Hematopoietic multipotent progenitor cell treated with erythropoietin and hydrocortisone succinate and interleukin-3 and kit ligand, for 4 days (in vitro differentiated cells): ENCODE data around the gene ZDHHC13.

Experiments
- DNase-seq: peaks from one replicate; pipeline ENCODE4 v3.0.0-alpha.2; 2015

ZDHHC13 gene, protein sequence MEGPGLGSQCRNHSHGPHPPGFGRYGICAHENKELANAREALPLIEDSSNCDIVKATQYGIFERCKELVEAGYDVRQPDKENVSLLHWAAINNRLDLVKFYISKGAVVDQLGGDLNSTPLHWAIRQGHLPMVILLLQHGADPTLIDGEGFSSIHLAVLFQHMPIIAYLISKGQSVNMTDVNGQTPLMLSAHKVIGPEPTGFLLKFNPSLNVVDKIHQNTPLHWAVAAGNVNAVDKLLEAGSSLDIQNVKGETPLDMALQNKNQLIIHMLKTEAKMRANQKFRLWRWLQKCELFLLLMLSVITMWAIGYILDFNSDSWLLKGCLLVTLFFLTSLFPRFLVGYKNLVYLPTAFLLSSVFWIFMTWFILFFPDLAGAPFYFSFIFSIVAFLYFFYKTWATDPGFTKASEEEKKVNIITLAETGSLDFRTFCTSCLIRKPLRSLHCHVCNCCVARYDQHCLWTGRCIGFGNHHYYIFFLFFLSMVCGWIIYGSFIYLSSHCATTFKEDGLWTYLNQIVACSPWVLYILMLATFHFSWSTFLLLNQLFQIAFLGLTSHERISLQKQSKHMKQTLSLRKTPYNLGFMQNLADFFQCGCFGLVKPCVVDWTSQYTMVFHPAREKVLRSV

DNA sequence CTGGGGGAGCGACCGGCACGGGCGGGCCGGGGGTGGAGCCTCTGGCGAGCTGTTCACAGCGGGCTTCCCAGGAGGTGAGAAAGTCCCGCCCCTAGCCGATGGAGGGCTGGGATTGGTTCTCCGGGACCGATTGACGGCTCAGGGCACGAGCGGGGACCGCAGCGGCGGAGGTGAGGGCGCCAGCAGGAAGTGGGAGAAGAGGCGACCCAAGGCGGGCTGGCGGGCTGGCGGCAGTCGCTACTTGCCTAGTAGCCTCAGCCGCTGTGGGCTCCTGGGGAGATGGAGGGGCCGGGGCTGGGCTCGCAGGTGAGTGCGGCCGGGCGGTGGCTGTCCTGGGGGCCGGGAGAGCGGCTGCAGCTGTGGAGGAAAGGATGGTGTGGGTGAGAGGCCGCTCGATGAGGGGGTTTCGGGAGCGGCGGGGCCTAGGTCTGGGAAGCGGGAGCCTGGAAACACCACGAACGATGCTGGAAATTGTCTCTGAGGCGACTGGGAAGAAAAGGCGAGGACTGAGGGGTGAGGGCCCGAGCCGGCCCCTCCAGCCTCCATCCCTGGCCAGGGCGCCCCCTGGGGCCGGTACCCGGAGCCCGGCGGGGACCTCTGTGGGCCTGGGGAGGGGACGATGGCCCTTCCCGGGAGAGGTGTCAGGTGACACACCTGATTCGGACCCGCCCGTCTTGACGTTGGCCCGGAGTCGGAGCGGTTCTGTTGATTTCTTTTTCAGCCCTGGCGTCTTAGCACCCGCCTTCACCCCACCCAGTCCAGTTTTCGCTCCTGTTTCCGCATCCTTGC, at the start of gene ZDHHC13:
TSS of gene ZDHHC13 (plus strand) at position 198 of the 789 bp plus-strand sequence. CDS start at position 280, 82 bp downstream.
- DNase-seq: peak; percentile 97

DNA sequence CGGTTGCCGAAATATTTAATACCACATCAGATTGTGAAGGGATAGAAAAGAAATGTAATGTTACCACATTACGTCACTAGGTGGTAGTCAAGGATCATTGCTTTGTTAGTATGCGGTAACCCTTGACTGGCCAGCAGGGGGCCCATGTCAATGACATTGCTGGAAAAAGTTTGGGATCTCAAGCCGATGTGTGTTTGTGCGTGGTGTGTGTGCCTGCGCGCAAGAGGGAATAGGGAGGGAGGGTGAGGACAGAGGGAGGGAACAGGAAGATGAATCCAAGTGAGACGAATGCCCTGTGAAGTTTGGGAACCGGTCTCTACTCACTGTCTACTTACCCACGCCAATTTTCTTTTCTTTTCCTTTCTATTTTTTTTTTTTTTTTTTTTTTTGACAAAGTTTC, 45.7 kb upstream of the ZDHHC13 start:
- DNase-seq: peak; percentile 92

DNA sequence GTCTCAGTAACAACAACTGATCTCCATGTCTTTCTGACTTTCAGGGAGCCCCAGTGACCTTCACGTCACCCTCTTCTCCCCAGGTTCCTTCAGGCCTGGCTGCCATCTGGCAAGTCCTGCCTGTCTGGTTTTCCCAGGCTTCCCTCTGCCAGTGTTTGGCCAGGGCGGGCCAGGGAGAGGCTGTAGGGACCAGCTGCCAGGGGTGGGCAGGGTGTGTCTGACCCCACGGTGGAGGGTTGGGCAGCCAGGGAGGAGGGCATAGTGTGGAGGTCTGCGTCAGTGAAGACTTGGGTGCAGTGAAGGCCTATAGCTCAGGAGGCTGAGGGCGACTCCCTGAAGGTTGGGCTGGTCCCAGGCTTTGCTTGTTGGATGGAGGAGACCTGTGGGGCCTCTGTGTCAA, 44.5 kb upstream of the ZDHHC13 start:
- no peak for DNase-seq

DNA sequence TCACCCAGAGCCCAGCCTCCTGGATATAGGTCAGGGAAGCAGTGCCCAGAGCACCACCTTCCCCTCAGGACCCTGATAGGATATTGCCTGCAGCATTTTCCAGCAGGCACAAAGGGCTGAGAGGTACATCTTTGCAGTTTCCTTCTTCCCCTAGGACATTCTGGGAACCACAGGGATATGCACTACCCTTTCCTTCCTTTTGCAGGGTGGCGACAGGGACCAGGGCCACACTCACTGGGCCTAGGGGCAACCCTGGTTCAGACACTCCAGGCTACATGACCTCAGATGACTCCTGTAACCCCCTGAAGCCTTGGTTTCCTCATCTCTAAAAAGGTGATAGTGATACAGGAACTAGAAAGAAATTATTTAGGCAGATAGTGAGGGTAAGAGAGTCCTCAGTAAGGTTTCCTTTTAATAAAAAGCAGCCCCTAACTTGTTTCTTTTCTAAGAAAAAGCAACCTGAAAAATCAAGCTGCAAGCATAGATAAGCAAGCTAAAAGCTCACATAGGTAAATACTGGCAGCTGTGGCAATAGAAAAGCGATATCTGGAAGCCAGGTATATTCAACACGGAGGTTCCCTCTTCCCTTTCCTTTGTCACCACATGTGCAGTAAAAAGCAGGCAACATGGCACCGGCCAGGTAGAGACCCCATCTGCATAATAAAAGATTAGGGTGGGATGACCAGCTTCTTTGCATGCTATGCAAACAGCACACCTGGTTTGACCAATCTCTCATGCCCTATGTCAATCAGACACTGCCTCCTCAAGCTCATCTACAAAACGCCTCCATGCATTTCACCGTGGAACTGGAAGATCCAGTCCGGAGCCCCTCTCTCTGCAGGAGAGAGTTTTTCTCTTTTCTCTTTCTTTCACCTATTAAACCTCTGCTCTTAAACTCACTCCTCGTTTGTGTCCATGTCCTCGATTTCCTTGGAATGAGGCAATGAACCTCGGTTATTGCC, 43.2 kb upstream of the ZDHHC13 start:
- no peak for DNase-seq

DNA sequence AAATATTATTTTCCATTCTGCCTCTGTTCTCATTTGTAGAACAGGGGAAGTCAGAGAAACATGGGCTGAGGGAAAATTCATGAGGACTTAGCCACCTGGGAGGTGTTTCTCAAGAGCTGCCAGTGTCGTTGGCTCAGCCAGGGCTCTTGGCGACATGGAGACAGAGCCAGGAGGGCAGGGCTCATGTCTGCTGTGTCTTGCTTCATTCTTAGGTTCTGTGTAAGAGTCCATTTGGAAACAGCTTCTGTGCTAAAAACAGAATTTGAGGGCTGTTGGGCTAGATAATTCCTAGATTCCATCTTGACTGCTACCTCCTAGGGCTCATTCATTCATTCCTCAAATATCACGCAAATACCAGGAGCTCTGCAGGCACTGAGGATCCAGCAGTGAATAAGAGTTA, 41.3 kb upstream of the ZDHHC13 start:
- DNase-seq: no peak

DNA sequence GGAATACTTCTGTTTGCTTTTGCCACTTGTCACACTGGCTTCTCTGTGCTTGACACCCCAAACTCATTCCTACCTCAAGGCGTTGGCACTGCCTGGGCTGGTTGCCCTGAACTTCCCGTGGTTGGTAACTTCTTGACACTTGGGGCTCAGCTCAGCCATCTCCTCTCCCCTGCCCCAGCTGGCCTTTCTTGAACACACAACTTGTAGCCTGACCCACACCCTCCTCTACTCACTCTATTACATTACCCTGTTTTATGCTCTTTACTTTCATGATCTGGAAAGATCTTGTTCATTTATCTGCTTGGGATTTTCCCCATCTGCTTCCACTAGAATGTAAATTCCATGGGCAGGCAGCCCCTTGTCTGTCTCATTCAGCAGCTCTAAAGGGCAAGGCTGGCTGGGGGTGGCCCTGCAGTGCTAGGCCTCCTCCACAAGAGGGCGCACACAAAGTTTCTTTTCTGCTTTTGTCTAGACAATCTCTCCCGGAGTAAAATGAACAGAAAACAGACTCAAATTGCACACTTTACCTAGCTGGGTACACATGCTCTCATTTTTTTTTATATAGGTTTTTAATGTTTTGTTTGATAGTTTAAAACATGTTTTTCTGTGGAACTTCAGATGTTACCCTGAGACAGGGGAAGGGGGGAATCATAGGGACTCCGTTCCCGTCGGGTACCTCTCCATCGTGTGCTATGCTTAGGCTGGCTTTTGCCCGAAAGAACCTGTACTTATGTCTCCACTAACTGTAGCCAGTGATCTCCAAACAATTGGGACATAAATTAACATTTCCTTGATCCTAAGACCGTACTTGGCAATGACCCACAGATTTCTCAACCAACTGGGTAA, 40.0 kb upstream of the ZDHHC13 start:
- DNase-seq: peak; percentile 72

DNA sequence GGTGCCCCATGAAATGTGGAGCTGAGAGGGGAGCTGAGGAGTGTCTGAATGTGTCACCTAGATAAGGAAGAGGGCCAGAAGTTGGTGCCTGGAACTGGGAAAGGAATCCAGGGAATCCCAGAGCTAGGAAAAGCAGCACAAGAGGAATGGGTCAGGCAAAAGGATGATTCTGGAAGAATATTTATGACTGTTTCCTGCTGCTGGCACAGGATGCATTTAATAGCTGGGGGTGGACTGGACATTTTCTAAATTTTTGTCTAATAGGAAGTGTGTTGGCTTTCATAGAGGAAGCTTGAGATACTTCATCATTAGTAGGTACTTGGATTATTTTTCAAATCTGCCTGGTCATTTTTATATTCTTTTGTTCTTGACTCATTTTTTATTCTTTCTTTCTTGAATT, 39.0 kb upstream of the ZDHHC13 start:
- DNase-seq: no peak

DNA sequence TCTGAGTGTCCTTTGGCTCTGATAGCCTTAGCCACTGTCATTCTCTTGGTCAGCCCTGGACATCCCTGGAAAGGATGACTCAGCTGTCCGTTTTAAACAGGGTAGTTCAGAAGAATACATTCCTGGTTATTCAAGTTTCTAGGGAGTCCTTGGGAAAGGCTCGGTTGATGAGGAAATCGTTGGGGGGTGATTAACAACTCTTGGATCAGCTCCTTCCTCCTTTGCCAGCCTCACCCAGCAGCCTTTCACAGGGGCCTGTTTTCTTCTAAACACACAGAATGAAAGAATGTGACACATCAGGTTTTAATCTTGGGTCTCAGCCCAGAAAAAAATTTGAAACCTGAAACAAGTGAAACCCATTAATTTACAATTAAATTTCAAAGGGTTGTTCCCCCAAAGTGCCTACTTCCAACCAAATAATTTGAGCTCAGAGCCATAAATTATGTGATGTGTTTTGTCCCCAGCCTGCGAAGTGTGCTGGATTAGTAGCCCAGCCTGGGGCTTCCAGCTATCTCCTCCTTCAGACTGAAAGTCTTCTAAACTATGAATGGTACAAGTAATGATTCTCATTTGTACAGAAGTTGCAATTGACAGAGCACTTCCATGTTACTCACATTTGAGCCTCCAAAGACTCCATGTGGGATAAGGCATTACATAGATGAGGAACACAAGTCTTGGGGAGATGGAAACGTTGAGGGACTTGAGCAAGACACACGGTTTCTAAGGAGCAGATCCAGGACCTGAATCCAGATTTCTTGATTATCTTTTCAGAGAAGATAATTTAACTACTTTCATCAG, 37.1 kb upstream of the ZDHHC13 start:
- no peak for DNase-seq

DNA sequence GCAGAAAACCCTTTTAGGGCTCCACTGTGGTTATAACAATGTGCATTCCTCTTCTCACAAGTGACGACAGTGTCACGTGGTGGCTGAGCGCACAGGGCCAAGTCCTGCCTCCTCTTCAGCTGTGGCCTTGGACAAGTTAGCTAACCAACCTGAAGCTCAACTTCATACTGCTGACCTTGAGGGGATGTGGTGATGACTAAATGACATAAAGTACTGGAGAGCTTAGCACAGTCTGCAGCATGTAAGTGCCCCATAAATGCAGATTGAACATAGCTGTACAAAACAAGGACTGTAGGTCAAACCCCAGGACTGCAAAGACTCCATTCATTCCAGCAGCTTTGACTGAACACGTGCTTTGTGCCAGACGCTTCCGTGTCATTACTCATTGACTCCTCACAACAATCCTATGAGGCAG, 36.4 kb upstream of the ZDHHC13 start:
- DNase-seq: no peak

DNA sequence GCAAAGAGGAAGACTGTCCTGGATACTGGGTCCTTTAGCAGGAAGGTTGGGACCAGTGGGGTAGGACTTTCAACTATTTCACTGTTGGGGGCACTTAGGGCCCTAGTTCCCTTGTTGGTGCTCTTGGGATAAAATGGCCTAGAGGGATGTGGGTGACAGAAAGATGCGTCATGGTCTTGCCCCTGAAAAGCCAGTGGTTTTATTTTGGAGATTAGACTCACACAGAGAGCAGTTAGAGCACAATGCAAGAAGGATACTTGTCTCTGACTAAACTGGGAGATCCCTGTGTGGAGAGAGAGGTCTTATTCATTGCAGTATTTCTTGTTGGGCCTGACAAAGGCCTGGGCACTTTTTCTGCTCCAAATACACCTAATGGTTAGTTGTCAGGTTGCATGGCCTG, 33.8 kb upstream of the ZDHHC13 start:
- no peak for DNase-seq

DNA sequence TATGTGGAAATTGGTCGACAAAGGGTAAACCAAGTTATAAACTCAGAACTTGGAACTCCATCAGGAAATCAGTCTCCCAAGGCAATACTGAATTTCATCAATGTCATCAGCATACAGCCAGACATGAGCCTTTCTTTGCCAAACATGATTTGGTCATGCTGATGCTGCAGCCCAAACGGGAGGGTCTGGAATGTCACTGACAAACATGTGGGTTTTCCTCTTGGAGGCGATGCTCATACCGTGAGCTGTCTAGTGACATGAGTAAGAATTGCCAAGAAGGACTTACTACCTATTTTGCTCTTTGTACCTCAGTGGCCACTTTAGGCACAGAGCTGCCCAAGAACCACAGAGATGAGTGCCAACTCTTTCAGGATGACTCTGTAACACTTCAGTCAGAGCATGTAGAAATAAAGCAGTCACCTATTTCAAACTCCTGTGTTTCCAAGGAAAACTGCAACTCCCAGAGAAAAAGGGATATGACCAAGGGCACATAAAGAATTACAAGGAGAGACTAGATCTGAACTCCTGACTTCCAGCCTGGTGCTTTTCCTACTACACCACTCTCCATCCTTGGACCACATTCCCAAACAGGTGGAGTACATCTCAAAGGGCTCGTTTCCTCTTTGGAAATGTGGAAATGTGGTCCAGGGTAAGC, 32.2 kb upstream of the ZDHHC13 start:
- no peak for DNase-seq

DNA sequence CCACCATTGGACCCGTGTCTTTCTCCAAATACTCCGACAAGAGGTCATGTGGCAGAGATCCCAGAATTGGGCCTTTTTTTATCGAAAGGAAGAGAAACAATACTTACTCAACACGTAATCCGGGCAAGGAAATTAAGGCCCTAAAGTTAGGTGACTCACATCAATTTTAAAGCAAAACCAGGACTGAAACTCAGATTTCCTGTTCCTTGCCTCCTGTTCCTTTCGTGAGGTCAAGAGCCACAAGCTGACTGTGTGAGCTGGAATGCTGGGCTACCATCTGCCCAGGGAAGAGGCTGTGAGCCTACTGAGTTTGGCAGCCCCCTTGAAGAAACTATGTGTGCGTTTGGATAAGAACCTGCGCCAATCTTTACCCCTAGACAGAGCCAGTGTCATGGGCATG, 29.3 kb upstream of the ZDHHC13 start:
- no peak for DNase-seq

DNA sequence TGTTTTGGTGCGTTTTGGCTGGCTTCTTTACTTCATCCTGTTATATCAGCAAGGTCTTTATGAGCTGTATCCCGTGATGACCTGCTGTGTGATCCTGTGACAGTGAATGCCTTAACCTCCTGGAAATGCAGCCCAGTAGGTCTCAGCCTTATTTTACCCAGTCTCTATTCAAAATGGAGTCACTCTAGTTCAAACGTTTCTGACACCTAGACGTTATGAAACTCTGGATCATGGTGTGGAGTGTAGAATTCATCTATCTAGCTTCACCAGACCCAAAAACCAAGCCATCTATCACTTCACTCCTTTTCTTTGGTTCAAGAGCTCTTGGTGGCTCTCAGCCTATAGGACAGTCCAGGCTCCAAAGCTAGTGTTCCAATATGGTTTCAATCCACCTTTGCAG, 28.2 kb upstream of the ZDHHC13 start:
- no peak for DNase-seq

DNA sequence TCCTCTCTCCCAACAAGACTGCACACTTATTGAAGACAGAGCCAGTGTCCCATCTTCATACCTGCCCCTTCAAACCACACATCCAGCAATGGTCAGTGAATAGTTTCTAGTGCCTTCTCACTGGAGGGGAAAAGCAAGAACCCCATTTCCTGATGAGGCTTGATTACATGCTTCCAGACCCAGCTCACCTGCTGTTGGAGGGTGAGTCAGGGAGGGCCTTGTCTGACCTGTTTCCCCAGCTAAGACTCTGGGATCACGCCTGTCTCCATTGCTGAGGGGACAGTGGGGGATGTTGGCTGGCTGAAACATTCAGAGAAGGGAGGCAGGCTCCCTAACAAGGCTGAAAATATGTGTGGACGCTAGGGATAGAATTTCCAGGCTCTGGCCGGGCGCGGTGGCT, 27.5 kb upstream of the ZDHHC13 start:
- DNase-seq: no peak

DNA sequence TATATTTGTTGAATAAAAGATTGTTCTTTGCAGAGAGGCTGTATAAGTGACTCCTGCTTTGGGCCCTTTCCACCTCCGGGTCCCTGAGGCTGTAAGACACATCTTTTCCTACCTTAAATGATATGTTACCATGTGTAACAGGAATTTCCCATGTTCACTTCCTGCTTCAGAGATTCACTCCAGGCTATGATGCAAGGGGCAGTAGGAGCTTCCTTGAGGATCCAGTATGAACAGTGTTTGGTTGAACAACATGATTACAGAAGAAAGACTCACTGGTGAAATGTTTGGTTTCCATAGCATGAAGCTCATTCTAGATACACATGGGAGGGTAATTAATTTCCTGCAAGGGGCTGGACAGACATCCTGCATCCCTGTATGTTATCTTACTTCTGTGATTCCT, 25.6 kb upstream of the ZDHHC13 start:
- no peak for DNase-seq

DNA sequence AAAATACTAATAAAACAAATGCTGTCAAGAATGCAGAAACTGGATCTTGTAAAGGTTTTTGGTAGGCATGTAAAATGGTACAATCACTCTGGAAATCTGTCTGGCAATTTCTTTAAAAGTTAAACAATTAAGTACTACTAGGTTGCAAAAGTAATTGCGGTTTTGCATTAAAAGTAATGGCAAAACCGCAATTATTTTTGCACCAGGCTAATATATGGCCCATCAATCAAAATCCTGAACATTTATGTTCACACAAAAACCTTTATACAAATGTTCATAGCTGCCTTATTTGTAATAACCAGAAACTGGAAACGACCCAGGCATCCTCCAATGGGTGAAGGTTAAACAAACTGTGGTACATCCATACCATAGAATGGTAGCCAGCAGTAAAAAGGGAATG, 24.6 kb upstream of the ZDHHC13 start:
- no peak for DNase-seq

DNA sequence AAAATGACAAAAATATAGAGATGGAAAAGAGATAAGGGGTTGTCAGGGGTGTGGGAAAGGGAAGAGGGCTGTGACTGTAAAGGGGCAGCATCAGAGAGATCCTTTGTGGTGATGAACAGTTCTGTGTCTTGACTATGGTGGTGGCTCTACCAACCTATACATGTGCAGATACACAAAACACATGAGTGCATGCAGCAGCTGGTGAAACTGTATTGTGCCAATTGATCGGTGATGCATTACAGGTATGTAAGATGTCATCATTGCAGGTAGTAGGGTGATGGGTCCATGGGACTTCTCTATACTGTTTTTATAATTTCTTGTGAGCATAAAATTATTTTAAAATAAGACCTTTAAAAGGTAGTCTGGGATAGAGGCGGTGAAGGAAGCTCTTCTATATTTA, 24.1 kb upstream of the ZDHHC13 start:
- no peak for DNase-seq

DNA sequence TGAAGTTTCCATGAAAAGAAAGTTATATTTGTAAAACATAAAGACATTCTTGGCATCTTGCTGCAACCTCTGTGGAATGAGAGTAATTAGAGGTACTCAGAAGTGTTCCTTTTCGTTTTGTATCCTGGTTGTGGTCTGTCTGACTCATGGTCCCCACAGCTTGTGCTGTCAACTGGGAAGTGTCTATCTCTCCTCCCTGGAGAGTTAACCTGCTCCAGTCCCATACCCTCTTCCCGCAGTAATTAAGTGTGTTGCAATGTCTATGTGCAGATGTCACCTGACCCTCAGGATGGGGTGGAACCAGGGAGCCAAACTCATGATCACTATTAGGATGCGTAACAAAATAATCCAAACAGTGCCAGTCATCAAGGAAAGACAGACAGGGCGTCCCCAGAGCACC, 23.0 kb upstream of the ZDHHC13 start:
- DNase-seq: no peak

DNA sequence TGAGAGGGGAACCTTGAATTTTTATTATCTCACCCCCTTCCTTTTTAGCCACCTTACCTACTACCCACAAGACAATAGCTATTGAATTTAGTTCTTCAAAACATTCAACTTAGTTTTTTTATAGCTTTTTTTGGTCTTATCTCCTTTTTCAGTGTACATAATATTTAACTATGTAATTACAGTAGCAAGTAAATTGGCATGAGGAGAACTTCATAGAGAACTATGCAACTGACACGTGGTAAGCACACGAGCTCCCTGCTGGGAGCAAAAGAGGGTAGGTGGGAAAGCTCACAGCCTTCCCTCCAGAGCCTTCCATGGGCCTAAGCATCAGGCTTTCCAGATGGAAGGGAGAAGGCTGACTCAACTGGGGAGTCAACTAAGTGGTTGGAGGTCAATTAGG, 22.1 kb upstream of the ZDHHC13 start:
- no peak for DNase-seq

DNA sequence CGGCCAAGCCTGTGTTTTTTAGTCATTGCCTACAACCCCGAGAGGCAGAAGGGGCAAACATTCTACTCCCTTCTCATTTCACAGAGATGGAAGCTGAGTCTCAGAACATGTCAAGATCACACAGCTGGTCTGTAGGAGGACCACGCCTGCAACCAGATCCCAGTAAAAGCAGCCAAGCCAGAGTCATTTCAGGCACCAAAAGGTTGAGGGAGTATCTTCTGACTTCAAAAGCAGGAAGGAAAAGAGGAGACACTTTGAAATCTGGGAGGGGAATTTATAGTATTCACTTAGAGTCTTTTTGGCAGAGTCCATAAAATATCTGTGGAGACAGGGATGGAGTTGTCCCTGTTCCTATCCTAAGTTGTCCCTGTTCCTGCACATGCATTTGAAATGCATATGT, 17.9 kb upstream of the ZDHHC13 start:
- no peak for DNase-seq
